GM12891 (cell line): ENCODE measurements around the gene CREB5.

Experiments
- POLR2A ChIP-seq: IDR thresholded peaks from 2 replicates; pipeline ENCODE4 v1.6.1; 2011; ENCODE audit warnings: low read depth, low read length, control low read depth
- POLR2AphosphoS5 ChIP-seq: IDR thresholded peaks from 2 replicates; pipeline ENCODE4 v1.6.1; 2011; ENCODE audit warnings: low read depth, low read length, control low read depth

GRCh38 chr7:28516390-28517172 is 104.3 kb downstream of the CREB5 start:
- TF ChIP-seq POLR2A (no peak), POLR2AphosphoS5 (no peak)
